Measurements from ENCODE around the gene UCP3.

Gene UCP3

DNA sequence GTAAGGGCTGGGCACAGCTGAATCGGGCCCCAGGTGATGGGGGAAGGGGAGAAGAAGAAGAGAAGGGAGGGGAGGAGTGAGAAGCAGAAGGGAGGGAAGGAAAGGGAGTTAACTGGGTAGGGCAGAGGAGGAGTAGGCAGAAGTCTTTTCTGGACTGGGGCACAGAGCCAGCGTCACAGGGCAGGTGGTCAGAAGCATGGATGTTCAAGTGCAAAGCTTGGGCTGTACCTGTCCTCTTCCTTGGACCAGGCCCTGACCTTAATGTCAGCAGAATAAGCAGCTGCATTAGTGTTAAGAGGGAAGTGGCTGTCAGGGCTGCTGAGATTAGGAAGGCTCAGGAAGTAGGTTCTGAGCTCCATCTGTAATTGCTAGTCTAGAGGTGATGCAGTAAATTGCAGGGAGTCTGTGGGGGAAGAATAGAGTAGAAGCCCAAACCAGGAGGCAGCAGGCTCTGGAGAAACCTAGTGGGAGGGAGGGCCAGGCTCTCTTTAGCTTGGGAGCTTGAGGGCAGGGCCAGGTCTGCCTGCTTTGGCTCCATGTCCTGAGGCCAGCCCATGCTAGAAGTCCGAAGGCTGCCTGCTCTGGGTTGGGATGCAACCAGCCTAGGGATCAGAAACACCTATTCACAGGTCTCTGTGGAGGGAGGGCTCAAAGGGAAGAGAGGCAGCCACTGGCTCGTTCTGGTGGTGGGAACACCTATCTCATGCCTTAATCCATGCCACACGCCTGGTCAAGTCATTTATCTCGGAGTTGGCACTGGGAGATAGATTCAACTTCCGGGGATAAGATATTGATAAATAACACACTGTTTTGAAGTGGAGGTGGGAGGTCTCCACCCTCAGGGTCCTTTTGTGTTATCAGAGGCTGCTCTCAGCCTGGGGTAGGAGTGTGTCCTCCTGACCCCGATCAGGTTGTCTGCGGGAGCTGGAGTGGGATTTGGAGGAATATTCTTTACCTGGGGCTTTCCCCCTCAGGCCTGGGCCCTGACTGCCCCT is 1.7 kb upstream of the UCP3 start:
- peak overlapping the region; percentile 86 for H3K27ac Mint-ChIP-seq
- no peaks in the 10 kb centered on the region for H3K27me3 Mint-ChIP-seq
- peaks cover 8% of the 10 kb centered on the region for H3K36me3 Mint-ChIP-seq
- no peaks in the 10 kb centered on the region for H3K9me3 Mint-ChIP-seq (ENCODE audit: low read depth)
- peak overlapping the region; percentile 46 for H3K4me3 Mint-ChIP-seq
- H3K4me1 Mint-ChIP-seq (ENCODE audit: low read depth): peaks cover 90% of the 10 kb centered on the region

DNA sequence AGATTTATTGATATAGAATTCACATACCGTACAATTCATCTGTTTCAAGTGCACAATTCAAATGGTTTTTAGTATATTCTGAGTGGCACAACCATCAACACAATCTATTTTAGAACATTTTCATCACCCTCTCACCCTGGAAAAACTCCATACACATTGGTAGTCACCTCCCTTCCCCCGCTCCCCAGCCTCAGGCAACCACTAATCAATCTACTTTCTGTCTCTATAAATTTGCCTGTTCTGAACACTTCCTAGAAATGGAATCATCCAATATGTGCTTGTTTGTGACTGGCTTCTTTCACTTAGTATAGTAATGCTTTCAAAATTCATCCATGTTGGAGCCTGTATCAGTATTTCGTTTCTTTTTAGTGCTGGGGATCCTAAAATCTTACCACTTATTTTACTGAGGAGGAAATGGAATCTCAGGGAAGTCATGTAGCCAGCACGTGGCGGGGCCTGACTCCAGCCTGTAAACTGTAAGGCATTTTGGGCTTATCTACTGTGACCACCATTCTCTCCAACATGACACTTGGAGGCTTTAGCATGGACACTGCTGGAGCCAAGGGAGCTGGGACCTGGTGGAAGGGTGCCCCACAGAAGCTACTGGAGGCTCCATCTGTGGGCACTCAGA is 905 bp upstream of the UCP3 start:
- Mint-ChIP-seq H3K27ac (peak overlapping the region; percentile 86), H3K36me3 (peaks cover 4% of the 10 kb centered on the region), H3K4me3 (peak overlapping the region; percentile 1), H3K9me3 (ENCODE audit: low read depth) (no peaks in the 10 kb centered on the region), H3K27me3 (no peaks in the 10 kb centered on the region), H3K4me1 (ENCODE audit: low read depth) (peaks cover 90% of the 10 kb centered on the region)

GRCh38 chr11:74009230-74009547 is 304 bp upstream of the UCP3 start:
- Mint-ChIP-seq H3K27me3 (no peaks in the 10 kb centered on the region), H3K36me3 (peaks cover 4% of the 10 kb centered on the region), H3K4me1 (ENCODE audit: low read depth) (peaks cover 90% of the 10 kb centered on the region), H3K27ac (peak overlapping the region; percentile 70), H3K9me3 (ENCODE audit: low read depth) (no peaks in the 10 kb centered on the region), H3K4me3 (peak overlapping the region; percentile 30)

GRCh38 chr11:74007691-74008372 is 1.1 kb downstream of the UCP3 start:
- Mint-ChIP-seq H3K4me1 (ENCODE audit: low read depth) (peaks cover 89% of the 10 kb centered on the region), H3K9me3 (ENCODE audit: low read depth) (no peaks in the 10 kb centered on the region), H3K36me3 (peaks cover 7% of the 10 kb centered on the region), H3K27me3 (no peaks in the 10 kb centered on the region), H3K4me3 (no peak overlapping the region), H3K27ac (peak overlapping the region; percentile 70)

GRCh38 chr11:74006743-74007304 is 2.1 kb downstream of the UCP3 start:
- no peaks in the 10 kb centered on the region for H3K9me3 Mint-ChIP-seq (ENCODE audit: low read depth)
- H3K27me3 Mint-ChIP-seq: no peaks in the 10 kb centered on the region
- peaks cover 8% of the 10 kb centered on the region for H3K36me3 Mint-ChIP-seq
- H3K4me1 Mint-ChIP-seq (ENCODE audit: low read depth): peaks cover 82% of the 10 kb centered on the region
- H3K4me3 Mint-ChIP-seq: no peak overlapping the region
- H3K27ac Mint-ChIP-seq: peak overlapping the region; percentile 62

DNA sequence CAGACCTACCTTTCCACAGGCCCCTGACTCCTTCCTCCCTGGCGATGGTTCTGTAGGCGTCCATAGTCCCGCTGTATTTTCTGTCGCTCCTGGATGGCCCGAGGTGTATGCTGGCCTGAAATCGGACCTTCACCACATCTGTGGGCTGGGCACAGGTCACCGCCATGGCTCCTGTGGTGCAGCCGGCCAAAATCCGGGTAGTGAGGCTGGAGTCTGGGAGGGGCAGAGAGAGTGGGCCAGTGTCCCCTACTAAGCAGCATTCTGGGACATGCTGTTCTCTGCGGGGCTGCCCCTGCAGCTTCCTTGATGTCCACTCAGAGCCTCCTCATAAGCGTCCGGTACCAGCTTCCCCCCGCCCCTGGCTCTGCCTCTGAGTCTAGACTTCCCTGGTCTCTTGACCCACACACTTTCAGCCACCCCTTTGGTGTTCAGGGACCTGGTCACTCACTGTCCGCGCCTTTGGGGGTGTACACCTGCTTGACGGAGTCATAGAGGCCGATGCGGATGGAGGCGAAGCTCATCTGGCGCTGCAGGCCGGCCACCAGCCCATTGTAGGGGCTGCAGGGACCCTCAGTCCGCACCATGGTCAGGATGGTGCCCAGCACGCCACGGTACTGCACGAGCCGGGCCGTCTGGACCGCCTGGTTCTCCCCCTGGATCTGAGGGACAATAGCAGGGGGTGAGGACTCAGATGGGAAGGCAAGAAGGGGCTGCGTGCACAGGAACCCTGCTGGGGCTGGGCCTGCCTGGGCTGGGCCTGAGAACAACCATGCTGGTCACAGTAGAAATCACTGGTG is 3.0 kb downstream of the UCP3 start:
- peaks cover 77% of the 10 kb centered on the region for H3K4me1 Mint-ChIP-seq (ENCODE audit: low read depth)
- H3K27ac Mint-ChIP-seq: peak overlapping the region; percentile 94
- H3K4me3 Mint-ChIP-seq: no peak overlapping the region
- no peaks in the 10 kb centered on the region for H3K9me3 Mint-ChIP-seq (ENCODE audit: low read depth)
- peaks cover 9% of the 10 kb centered on the region for H3K36me3 Mint-ChIP-seq
- no peaks in the 10 kb centered on the region for H3K27me3 Mint-ChIP-seq

DNA sequence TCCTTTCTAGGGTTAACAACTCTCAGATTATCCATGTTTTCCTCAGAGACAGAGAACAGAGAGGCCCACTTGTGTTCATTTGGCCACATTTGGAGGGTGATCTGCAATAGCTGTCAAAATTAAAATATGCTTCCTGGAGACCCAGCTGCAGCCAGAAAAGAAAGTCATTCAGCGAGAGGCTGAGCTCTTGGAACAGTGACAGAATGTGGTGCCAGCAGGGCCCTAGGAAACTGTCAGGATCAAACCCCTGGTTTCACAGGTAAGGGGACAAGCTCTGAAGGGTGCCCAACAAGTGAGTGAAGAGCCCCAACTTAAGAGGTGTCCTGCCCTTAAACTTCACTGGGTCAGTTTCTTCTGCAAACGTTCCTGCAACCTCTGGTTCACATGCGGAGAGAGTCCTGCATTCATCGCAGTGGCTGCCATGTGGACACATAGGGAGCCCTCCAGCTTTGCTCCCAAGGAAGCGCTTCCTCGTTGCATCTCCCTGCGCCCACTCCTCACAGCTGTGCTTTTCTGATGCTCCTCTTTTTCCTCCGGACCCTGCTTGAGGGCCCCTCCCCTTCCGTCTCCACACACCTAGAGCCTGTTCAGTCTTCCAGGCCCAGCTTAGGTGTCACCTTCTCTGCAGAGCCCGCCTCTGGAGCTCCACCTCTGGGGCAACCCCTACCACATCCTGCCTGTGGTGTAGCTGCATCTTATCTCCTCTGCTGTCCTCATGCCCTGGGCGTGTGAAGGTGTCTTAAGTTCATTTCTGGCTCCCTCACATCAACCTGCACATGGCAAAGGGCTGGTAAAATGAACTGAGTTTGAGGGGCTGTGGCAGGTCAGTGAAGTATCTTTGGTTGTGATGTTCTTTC is 3.9 kb downstream of the UCP3 start:
- Mint-ChIP-seq H3K4me1 (ENCODE audit: low read depth) (peaks cover 71% of the 10 kb centered on the region), H3K4me3 (peak overlapping the region; percentile 75), H3K27me3 (no peaks in the 10 kb centered on the region), H3K27ac (peak overlapping the region; percentile 94), H3K9me3 (ENCODE audit: low read depth) (no peaks in the 10 kb centered on the region), H3K36me3 (peaks cover 12% of the 10 kb centered on the region)

DNA sequence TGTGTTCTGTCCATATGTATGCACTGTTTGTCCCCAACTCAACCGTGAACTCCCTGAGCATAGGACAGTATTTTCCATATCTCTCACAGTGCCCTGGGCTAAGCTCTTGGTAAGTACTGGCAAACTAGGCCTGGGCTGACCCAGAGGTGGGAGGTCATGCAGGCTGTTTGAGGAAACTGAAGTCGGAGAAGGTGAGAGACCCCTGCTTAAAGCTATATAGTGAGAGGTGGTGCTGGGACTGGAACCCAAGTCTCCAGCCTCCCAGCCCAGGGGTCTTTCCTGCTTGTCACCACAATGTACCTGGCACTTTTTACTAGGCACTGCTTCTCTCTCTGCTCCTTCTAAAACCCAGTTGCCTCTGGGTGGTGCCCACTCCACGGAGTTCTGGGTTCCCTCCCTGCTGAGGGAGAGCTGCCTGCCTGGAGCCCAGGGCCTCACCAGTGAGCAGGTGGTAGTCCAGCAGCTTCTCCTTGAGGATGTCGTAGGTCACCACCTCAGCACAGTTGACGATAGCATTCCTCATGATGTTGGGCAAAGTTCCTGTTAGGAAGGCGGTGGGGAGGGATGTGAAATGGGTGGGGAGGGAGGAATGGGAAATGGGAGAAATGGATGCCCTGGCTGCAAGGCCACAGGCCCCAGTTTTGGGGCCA is 4.7 kb downstream of the UCP3 start:
- no peaks in the 10 kb centered on the region for H3K27me3 Mint-ChIP-seq

GRCh38 chr11:74002832-74003231 is 6.1 kb downstream of the UCP3 start:
- Mint-ChIP-seq H3K36me3 (peaks cover 16% of the 10 kb centered on the region), H3K4me3 (no peak overlapping the region), H3K4me1 (ENCODE audit: low read depth) (peaks cover 69% of the 10 kb centered on the region), H3K27ac (no peak overlapping the region), H3K9me3 (ENCODE audit: low read depth) (no peaks in the 10 kb centered on the region), H3K27me3 (no peaks in the 10 kb centered on the region)

More for the DNA sequence above, 4.7 kb downstream of the UCP3 start:
- Mint-ChIP-seq H3K27ac (peak overlapping the region; percentile 78), H3K4me1 (ENCODE audit: low read depth) (peaks cover 73% of the 10 kb centered on the region), H3K9me3 (ENCODE audit: low read depth) (no peaks in the 10 kb centered on the region), H3K4me3 (no peak overlapping the region), H3K36me3 (peaks cover 16% of the 10 kb centered on the region)

DNA sequence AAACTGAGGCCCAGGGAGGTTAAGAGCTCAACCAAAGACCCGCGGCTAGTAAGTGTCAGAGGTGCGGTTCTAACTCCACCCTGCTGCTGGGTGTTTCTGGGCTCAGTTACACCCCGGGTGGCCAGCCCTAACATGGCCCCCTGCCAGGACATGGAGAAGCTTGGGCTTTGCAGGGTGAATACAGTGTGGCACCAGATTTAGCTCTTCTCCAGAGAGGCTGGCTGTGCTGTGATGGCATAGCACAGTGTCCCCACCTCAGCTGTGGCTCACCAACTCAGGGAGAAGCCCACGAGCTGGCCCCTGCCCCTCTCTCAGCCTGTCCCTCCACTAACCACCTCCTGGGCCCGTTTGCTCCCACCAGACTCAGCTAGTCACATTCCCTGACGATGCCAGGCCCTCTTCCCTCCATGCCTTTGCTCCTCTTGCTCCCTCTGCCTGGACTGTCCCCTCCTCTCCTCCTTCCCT is 7.0 kb downstream of the UCP3 start:
- Mint-ChIP-seq H3K4me1 (ENCODE audit: low read depth) (peaks cover 72% of the 10 kb centered on the region), H3K9me3 (ENCODE audit: low read depth) (no peaks in the 10 kb centered on the region), H3K27ac (no peak overlapping the region), H3K36me3 (peaks cover 16% of the 10 kb centered on the region), H3K4me3 (no peak overlapping the region), H3K27me3 (no peaks in the 10 kb centered on the region)

GRCh38 chr11:74000307-74001133 is 8.4 kb downstream of the UCP3 start:
- Mint-ChIP-seq H3K4me3 (no peak overlapping the region), H3K27ac (no peak overlapping the region), H3K27me3 (no peaks in the 10 kb centered on the region), H3K36me3 (peaks cover 16% of the 10 kb centered on the region), H3K9me3 (ENCODE audit: low read depth) (no peaks in the 10 kb centered on the region), H3K4me1 (ENCODE audit: low read depth) (peaks cover 73% of the 10 kb centered on the region)

GRCh38 chr11:73999581-74000306 is 9.1 kb downstream of the UCP3 start:
- peaks cover 16% of the 10 kb centered on the region for H3K36me3 Mint-ChIP-seq
- H3K27me3 Mint-ChIP-seq: no peaks in the 10 kb centered on the region
- peaks cover 73% of the 10 kb centered on the region for H3K4me1 Mint-ChIP-seq (ENCODE audit: low read depth)
- H3K27ac Mint-ChIP-seq: peak overlapping the region; percentile 75
- H3K4me3 Mint-ChIP-seq: no peak overlapping the region
- H3K9me3 Mint-ChIP-seq (ENCODE audit: low read depth): no peaks in the 10 kb centered on the region

Measured in activated naive CD8-positive, alpha-beta T cell (primary cell).